Heart left ventricle (tissue), 16 donors: ENCODE results near the gene MCM3AP. TPM values are rescaled to one million over a fixed set of nuclear protein-coding genes. Genes with fewer than 3 reads are reported as not detected.
A peak's percentile ranks its signal among the peaks of the same experiment; 100 is the strongest.
"Not testable (repeated sequence)": the region's sequence is repeated elsewhere in the genome, so short reads cannot be mapped to it uniquely, and the experiment has no call there.

Experiments used
- ATAC-seq, 4 donors: fragments of 200-7000 bp; cut with Tn5 transposase; one replicate each; pipeline ENCODE4 v1.9.1; 2020 to 2022; ENCODE audit warnings: moderate library complexity in 4 of 4, mild to moderate bottlenecking in 3 of 4, moderate number of reproducible peaks in 1 of 4
- DNase-seq, 5 donors: peaks; one replicate each; pipeline ENCODE4 v3.0.0-alpha.2; 2020
- H3K27ac ChIP-seq, 12 donors: fragments of 200-600 bp; sonication (generic) in 4 of 12; one replicate each; pipeline versions ENCODE4 v1.5.0 to v1.8.0; 2016 to 2022; ENCODE audit warnings: mild to moderate bottlenecking in 2 of 12
- H3K27me3 ChIP-seq, 9 donors: fragments of 200-600 bp; sonication (generic) in 2 of 9; one replicate each; pipeline versions ENCODE4 v1.5.1 to v1.8.0; 2016 to 2022; ENCODE audit warnings: mild to moderate bottlenecking in 3 of 9
- H3K36me3 ChIP-seq, 9 donors: fragments of 200-600 bp; sonication (generic) in 2 of 9; one replicate each; pipeline versions ENCODE4 v1.5.0 to v1.8.0; 2018 to 2022; ENCODE audit warnings: mild to moderate bottlenecking in 2 of 9
- H3K4me1 ChIP-seq, 12 donors: fragments of 200-600 bp; sonication (generic) in 4 of 12; one replicate each; pipeline versions ENCODE4 v1.5.0 to v1.8.0; 2016 to 2022; ENCODE audit warnings: mild to moderate bottlenecking in 3 of 12
- H3K4me3 ChIP-seq, 12 donors: fragments of 200-600 bp; sonication (generic) in 4 of 12; one replicate each; pipeline versions ENCODE4 v1.5.0 to v1.8.0; 2017 to 2022; ENCODE audit warnings: mild to moderate bottlenecking in 9 of 12, moderate library complexity in 4 of 12
- H3K9me3 ChIP-seq, 12 donors: fragments of 200-600 bp; sonication (generic) in 4 of 12; one replicate each; pipeline versions ENCODE4 v1.5.0 to v1.8.0; 2016 to 2022; ENCODE audit warnings: mild to moderate bottlenecking in 1 of 12
- POLR2A ChIP-seq, 2 donors: fragments of 450-650 bp; IDR thresholded peaks; one replicate each; pipeline ENCODE4 v1.6.1; 2017; ENCODE audit warnings: antibody characterized with exemption in 2 of 2, mild to moderate bottlenecking in 2 of 2, moderate library complexity in 2 of 2
- WGBS, 4 donors: extraction: QIAGEN DNeasy Blood & Tissue Kit in 2 of 4; methylation state at CpG; one replicate each; pipeline versions ENCODE4 v1.1.5 to v1.1.7; 2013 to 2018; 5-methylcytosine and 5-hydroxymethylcytosine counted together
- intact Hi-C, 10 donors: fragments of 100-400 bp; cut with DNase I; formaldehyde crosslinking; loops; one replicate each; pipeline versions ENCODE4 v1.11.1 to v1.14.2; 2022
- polyA plus RNA-seq, 2 donors: library from polyadenylated mRNA; stranded (reverse); fragments of 200-250 nt; gene quantifications; one replicate each; pipeline ENCODE4 v1.2.3, GENCODE V29; 2013
- total RNA-seq, 9 donors: library from RNA; depleted of rRNA in 2 of 9; stranded (reverse); fragments of >200 nt in 2 of 9; fragmentation: NEBNext Ultra II Directional in 3 of 9; extraction: Animal tissue kit (Norgen Biotek cat#: 25700) in 3 of 9; gene quantifications; one replicate each; pipeline versions ENCODE4 v1.1.0 to v1.2.4, GENCODE V29; 2016 to 2023
- TF ChIP-seq, protein P1 (sequence below), 12 donors: fragments of 200-600 bp; sonication (generic) in 4 of 12; IDR thresholded peaks; one replicate each; pipeline versions ENCODE4 v1.5.0 to v1.8.0; 2018 to 2022; ENCODE audit warnings: antibody characterized with exemption in 12 of 12, mild to moderate bottlenecking in 5 of 12
- donor health status: ischemic (EF 13 %, LVEDD 7.1; RV severe dilation, severe dysfunction).
- donor health status: healthy with polysubstance abuse.
- donor health status: DM: no; HTN: yes; CAD: no.
- donor health status: DM: no; HTN: no; CAD: no.
- donor health status: ischemic (EF 25% LVEDD 6.9; RV normal size, moderate dysfunction).
- donor health status: ischemic (EF 25% LVEDD 5.7; RV mildly dilated, moderate dysfunction).
- donor health status: healthy.
- donor health status: DM: yes; HTN: yes; CAD: no.
- donor health status: ischemic (EF 35%, LVEDD 5.7; RV mildly dilated, moderate dysfunction).
- donor health status: nonischemic (EF 11% LVEDD 7.7; RV severe dilation, severe dysfunction).
- donor health status: DM: yes; HTN: yes; CAD: no.
- donor health status: PGD.
- donor health status: ischemic (EF 29% LVEDD 5.4; RV normal size, mild dysfunction).
- donor health status: nonischemic (EF 23%, LVEDD 6.1; RV moderate dilation, normal function).

Gene MCM3AP
- total and polyA plus RNA-seq, 11 donors: 24.5 to 69.8 (median 55.3) TPM

DNA sequence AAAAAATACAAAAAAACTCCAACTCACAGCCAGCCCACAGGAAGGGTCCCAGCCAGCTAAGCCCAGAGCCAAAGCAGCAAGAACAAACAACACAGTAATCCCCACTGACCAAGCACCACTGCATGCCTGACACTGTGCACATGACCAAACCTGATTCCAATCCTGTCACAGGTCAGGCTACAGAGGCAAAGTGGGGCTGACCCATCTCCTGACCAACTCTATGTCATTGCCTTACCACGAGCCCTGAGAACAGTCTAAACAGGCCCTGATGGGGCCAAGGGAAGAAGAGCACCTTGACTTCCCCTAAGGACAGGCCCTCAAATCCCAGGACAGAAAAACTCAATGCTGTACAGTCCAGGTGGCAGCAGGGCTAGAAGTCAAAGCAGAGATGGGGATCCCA, 59.3 kb downstream of the MCM3AP start:
- Histone ChIP-seq H3K27me3 (no peaks in the 10 kb centered on the region), H3K4me1 (peaks cover 0 to 63% (median 29%) of the 10 kb centered on the region in 12 donors), H3K27ac (peak overlapping the region in 5 of 12 donors; percentile 11 to 88 (median 84)), H3K4me3 (no peak overlapping the region), H3K9me3 (no peaks in the 10 kb centered on the region), H3K36me3 (peaks cover 0 to 19% (median 12%) of the 10 kb centered on the region in 9 donors)
- no peak for DNase-seq
- no peak for TF ChIP-seq POLR2A (IDR thresholded peaks at IDR 0.05)
- TF ChIP-seq, protein P1, sequence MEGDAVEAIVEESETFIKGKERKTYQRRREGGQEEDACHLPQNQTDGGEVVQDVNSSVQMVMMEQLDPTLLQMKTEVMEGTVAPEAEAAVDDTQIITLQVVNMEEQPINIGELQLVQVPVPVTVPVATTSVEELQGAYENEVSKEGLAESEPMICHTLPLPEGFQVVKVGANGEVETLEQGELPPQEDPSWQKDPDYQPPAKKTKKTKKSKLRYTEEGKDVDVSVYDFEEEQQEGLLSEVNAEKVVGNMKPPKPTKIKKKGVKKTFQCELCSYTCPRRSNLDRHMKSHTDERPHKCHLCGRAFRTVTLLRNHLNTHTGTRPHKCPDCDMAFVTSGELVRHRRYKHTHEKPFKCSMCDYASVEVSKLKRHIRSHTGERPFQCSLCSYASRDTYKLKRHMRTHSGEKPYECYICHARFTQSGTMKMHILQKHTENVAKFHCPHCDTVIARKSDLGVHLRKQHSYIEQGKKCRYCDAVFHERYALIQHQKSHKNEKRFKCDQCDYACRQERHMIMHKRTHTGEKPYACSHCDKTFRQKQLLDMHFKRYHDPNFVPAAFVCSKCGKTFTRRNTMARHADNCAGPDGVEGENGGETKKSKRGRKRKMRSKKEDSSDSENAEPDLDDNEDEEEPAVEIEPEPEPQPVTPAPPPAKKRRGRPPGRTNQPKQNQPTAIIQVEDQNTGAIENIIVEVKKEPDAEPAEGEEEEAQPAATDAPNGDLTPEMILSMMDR (IDR thresholded peaks at IDR 0.05): no peak
- no peak for ATAC-seq
- 33 to 73% (median 72%) methylated on average over 1 of the region's 1 CpG for WGBS, 4 donors
- intact Hi-C loops: loop anchor here in 8 of 10 donors (5.0 to 10.0 kb wide), 7 partner anchors 39 to 254 kb away; partner anchors contain the start of genes C21orf58 (in 1 of the 8), FTCD (in 1 of the 8) and PCNT (in 1 of the 8)

- intact Hi-C loops: loop anchor here in 7 of 10 donors (5.0 to 10.0 kb wide), 5 partner anchors 36 to 249 kb away; partner anchors contain the start of gene FTCD (in 2 of the 7)
- DNase-seq: not testable (repeated sequence)
Observed at GRCh38 chr21:46223661-46224060, 61.8 kb downstream of the MCM3AP start.

GRCh38 chr21:46223217-46223616, 62.2 kb downstream of the MCM3AP start:
- Histone ChIP-seq H3K9me3 (no peaks in the 10 kb centered on the region), H3K36me3 (peaks cover 0 to 40% (median 28%) of the 10 kb centered on the region in 9 donors), H3K4me3 (no peak overlapping the region), H3K4me1 (peaks cover 0 to 67% (median 25%) of the 10 kb centered on the region in 12 donors), H3K27me3 (no peaks in the 10 kb centered on the region), H3K27ac (no peak overlapping the region)
- 90 to 95% (median 92%) methylated on average over 7 of the region's 7 CpGs for WGBS, 4 donors
- TF ChIP-seq, protein P1 (IDR thresholded peaks at IDR 0.05): no peak
- TF ChIP-seq POLR2A (IDR thresholded peaks at IDR 0.05): no peak
- intact Hi-C loops: loop anchor here in 7 of 10 donors (5.0 to 10.0 kb wide), 5 partner anchors 36 to 248 kb away; partner anchors contain the start of gene FTCD (in 2 of the 7)
- no peak for DNase-seq
- ATAC-seq: no peak

More at GRCh38 chr21:46223661-46224060, 61.8 kb downstream of the MCM3AP start:
- H3K27ac ChIP-seq, H3K9me3 ChIP-seq, H3K27me3 ChIP-seq, H3K4me3 ChIP-seq, ATAC-seq: not testable (repeated sequence)
- Histone ChIP-seq H3K36me3 (peaks cover 0 to 36% (median 27%) of the 10 kb centered on the region in 9 donors), H3K4me1 (peaks cover 0 to 67% (median 25%) of the 10 kb centered on the region in 12 donors)
- 91 to 95% (median 93%) methylated on average over 18 of the region's 18 CpGs for WGBS, 4 donors

GRCh38 chr21:46222436-46223116, 62.8 kb downstream of the MCM3AP start:
- peak overlapping the region in 4 of 12 donors; percentile 2 to 77 (median 36) for H3K27ac ChIP-seq
- no peak for TF ChIP-seq POLR2A (IDR thresholded peaks at IDR 0.05)
- TF ChIP-seq, protein P1 (IDR thresholded peaks at IDR 0.05): no peak
- peaks cover 0 to 63% (median 23%) of the 10 kb centered on the region in 12 donors for H3K4me1 ChIP-seq
- intact Hi-C loops: loop anchor here in 7 of 10 donors (5.0 to 10.0 kb wide), 5 partner anchors 35 to 248 kb away; partner anchors contain the start of gene FTCD (in 2 of the 7)
- peak; percentile 2 to 21 (median 6) for ATAC-seq
- H3K36me3 ChIP-seq: peaks cover 0 to 41% (median 30%) of the 10 kb centered on the region in 9 donors
- WGBS, 4 donors: 59 to 70% (median 67%) methylated on average over 10 to 11 of the region's 11 CpGs
- H3K27me3 ChIP-seq: no peaks in the 10 kb centered on the region
- no peak overlapping the region for H3K4me3 ChIP-seq
- DNase-seq: no peak
- H3K9me3 ChIP-seq: no peaks in the 10 kb centered on the region
